ENCODE data around the gene FADS3. TPM values are rescaled to one million over a fixed set of nuclear protein-coding genes. Genes with fewer than 3 reads are reported as not detected.

Gene FADS3
- total and polyA plus RNA-seq, 2 donors (not counting 3 experiments of a cell fraction or from before 2014, with no cell fraction given) = 216 to 346 TPM

DNA sequence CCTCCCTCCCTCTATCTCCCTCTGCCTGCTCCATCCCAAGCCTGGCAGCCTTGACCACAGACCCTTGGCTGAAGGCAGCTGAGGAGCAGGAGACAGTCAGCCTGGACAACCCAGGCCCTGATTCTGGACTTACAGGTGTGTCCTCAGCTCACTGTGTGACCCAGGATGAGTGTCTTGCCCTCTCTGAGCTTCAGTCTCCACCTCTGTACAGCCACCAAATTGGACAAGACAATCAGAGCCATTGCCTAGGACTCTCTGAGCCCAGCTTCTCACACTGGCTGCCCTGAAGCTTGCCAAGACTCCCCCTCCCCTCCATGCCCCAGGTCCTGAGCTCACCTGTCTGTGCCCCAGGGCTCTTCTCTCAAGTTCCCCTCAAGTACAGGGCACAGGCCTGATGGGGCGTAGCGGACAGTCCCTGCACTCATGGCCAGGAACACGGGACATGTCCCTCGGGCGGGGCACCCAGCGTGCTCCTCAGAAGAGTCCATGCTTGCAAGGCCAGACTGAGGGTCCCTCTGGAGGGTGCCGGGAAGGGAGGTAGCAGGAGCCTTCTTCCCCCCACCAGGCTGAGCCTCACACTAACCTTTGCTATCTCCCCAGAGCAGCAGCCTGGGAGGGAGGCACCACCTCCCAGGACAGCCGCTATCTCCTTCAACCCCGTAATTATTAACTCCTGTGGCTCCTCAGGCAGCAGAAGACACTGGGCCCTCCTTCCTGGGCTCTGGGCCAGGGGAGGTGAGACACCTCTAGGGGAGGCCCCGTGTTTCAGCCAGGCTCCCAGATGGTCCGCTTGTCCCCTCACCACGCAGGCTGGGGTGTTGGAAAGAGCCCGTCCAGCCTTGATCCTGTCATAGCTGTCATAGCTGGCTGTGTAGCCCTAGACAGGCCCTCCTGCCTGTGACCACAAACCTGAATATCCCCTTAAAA is 28.6 kb upstream of the FADS3 start:
- H3K9ac ChIP-seq (replicated peaks; ENCODE audit: extremely low read depth, insufficient read depth, low read length) = no peak overlapping the region
- no peak overlapping the region for H3K4me3 ChIP-seq (replicated peaks in 1 of 3; ENCODE audit: insufficient read depth in 1 of 3, low read depth in 1 of 3, low read length in 3 of 3)
- TF ChIP-seq, protein P1, sequence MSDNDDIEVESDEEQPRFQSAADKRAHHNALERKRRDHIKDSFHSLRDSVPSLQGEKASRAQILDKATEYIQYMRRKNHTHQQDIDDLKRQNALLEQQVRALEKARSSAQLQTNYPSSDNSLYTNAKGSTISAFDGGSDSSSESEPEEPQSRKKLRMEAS (IDR thresholded peaks at IDR 0.05; ENCODE audit: insufficient read depth, insufficient read length) = no peak
- TF ChIP-seq, protein P2, sequence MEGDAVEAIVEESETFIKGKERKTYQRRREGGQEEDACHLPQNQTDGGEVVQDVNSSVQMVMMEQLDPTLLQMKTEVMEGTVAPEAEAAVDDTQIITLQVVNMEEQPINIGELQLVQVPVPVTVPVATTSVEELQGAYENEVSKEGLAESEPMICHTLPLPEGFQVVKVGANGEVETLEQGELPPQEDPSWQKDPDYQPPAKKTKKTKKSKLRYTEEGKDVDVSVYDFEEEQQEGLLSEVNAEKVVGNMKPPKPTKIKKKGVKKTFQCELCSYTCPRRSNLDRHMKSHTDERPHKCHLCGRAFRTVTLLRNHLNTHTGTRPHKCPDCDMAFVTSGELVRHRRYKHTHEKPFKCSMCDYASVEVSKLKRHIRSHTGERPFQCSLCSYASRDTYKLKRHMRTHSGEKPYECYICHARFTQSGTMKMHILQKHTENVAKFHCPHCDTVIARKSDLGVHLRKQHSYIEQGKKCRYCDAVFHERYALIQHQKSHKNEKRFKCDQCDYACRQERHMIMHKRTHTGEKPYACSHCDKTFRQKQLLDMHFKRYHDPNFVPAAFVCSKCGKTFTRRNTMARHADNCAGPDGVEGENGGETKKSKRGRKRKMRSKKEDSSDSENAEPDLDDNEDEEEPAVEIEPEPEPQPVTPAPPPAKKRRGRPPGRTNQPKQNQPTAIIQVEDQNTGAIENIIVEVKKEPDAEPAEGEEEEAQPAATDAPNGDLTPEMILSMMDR (IDR thresholded peaks at IDR 0.05; ENCODE audit: extremely low read depth in 1 of 2, insufficient read depth in 1 of 2, low read depth in 1 of 2, low read length in 2 of 2) = no peak
- TF ChIP-seq POLR2AphosphoS5 (IDR thresholded peaks at IDR 0.05; ENCODE audit: insufficient read depth, low read depth, low read length) = no peak
- TF ChIP-seq GATA2 (IDR thresholded peaks at IDR 0.05; ENCODE audit: insufficient read depth, insufficient read length, low read depth, low read length) = no peak
- no peak for TF ChIP-seq MYC (IDR thresholded peaks at IDR 0.05; ENCODE audit: low read depth, low read length)
- BruUV-seq (replicated peaks) = no TSS peak
- H2AFZ ChIP-seq (ENCODE audit: low read depth, low read length) = no peak overlapping the region
- H3K27ac ChIP-seq (ENCODE audit: insufficient read depth, low read depth, low read length) = no peak overlapping the region
- H3K36me3 ChIP-seq (ENCODE audit: control insufficient read depth in 2 of 2, extremely low read depth in 1 of 2, insufficient read depth in 2 of 2, low read length in 2 of 2) = no peaks in the 10 kb centered on the region
- H3K4me2 ChIP-seq (ENCODE audit: insufficient read depth, low read length) = no peak overlapping the region
- no peaks in the 10 kb centered on the region for H3K79me2 ChIP-seq (ENCODE audit: control insufficient read depth, insufficient read depth, low read length)
- CTCF ChIA-PET = interaction anchor here (1.0 to 1.7 kb wide), 3 partner anchors 9 to 28 kb away, joined by 3 to 4 read pairs (median 3); no protein-coding TSS in a partner anchor
- intact Hi-C loops (cut with micrococcal nuclease) = no loop called here
- H3K9me1 ChIP-seq (replicated peaks; ENCODE audit: control insufficient read depth, extremely low read depth, insufficient read depth, low read length) = no peaks in the 10 kb centered on the region
- H4K20me1 ChIP-seq (replicated peaks; ENCODE audit: control insufficient read depth, extremely low read depth, insufficient read depth, low read length) = no peaks in the 10 kb centered on the region
- H3K9me3 ChIP-seq (replicated peaks; ENCODE audit: control insufficient read depth, insufficient read depth, low read length) = no peaks in the 10 kb centered on the region
- dilution Hi-C loops (cut with MboI; ENCODE audit: extremely low pct_ligation_motif_present, low sequenced_read_pairs) = loop anchor here (10.0 kb wide), 1 partner anchor 185 kb away; no protein-coding TSS in a partner anchor
- no peaks in the 10 kb centered on the region for H3K4me1 ChIP-seq (ENCODE audit: control insufficient read depth, extremely low read depth, insufficient read depth, low read length)
- DNase-seq (ENCODE audit: low read depth, low spot score) (no peak), FAIRE-seq (no peak)
- POLR2A ChIA-PET = no interaction called here
- H3K27me3 ChIP-seq (ENCODE audit: control insufficient read depth in 2 of 2, insufficient read depth in 2 of 2, low read length in 2 of 2) = peaks cover 14 to 29% of the 10 kb centered on the region in 2 experiments
